KMS-11 (cell line): ENCODE results near the gene PPP3CB.

ENCODE experiments used
- H2AFZ ChIP-seq: fragments of 200-600 bp; sonication (generic); 2 replicates; pipeline ENCODE4 v1.6.1; 2016; ENCODE audit warnings: antibody characterized with exemption, mixed run types, low read depth
- H3K27ac ChIP-seq: fragments of 200-600 bp; sonication (generic); 2 replicates; pipeline ENCODE4 v1.6.1; 2016; ENCODE audit warnings: mild to moderate bottlenecking, mixed run types
- H3K27me3 ChIP-seq: fragments of 200-600 bp; sonication (generic); 2 replicates; pipeline ENCODE4 v1.6.1; 2017; ENCODE audit warnings: mild to moderate bottlenecking, low read depth, mixed run types, moderate library complexity; ENCODE audit not compliant: insufficient read depth
- H3K36me3 ChIP-seq: fragments of 200-600 bp; sonication (generic); 2 replicates; pipeline ENCODE4 v1.6.1; 2017; ENCODE audit warnings: mild to moderate bottlenecking, mixed run types; ENCODE audit not compliant: insufficient read depth
- H3K4me1 ChIP-seq: fragments of 200-600 bp; sonication (generic); 2 replicates; pipeline ENCODE4 v1.6.1; 2016; ENCODE audit warnings: mild to moderate bottlenecking, low read depth, mixed run types; ENCODE audit not compliant: poor library complexity, severe bottlenecking
- H3K4me2 ChIP-seq: fragments of 200-600 bp; sonication (generic); 2 replicates; pipeline ENCODE4 v1.7.0; 2016; ENCODE audit warnings: mild to moderate bottlenecking, mixed run types
- H3K4me3 ChIP-seq: fragments of 200-600 bp; sonication (generic); IDR thresholded peaks from 2 replicates; pipeline ENCODE4 v1.6.1; 2017; ENCODE audit warnings: low read depth, low read length, mixed read lengths; ENCODE audit not compliant: insufficient read depth
- H3K79me2 ChIP-seq: fragments of 200-600 bp; sonication (generic); 2 replicates; pipeline ENCODE4 v1.6.1; 2016; ENCODE audit warnings: low read depth, mixed run types; ENCODE audit not compliant: insufficient read depth
- H3K9ac ChIP-seq: fragments of 200-600 bp; sonication (generic); 2 replicates; pipeline ENCODE4 v1.6.1; 2016; ENCODE audit warnings: mild to moderate bottlenecking, mixed run types
- H4K20me1 ChIP-seq: fragments of 200-600 bp; sonication (generic); 2 replicates; pipeline ENCODE4 v1.6.1; 2016; ENCODE audit warnings: mild to moderate bottlenecking, mixed run types; ENCODE audit not compliant: insufficient read depth
- CTCF ChIP-seq: fragments of 200-600 bp; sonication (generic); conservative IDR thresholded peaks from 2 replicates; pipeline ENCODE4 v1.6.1; 2017; ENCODE audit warnings: low read depth, mild to moderate bottlenecking, antibody characterized with exemption, low read length, moderate library complexity, mixed read lengths

Gene PPP3CB

GRCh38 chr10:73446926-73447325 is 48.9 kb downstream of the PPP3CB start:
- Histone ChIP-seq H3K27me3 (no peaks in the 10 kb centered on the region), H3K79me2 (no peaks in the 10 kb centered on the region), H2AFZ (no peak overlapping the region), H3K4me3 (no peak overlapping the region), H3K27ac (no peak overlapping the region), H3K36me3 (no peaks in the 10 kb centered on the region), H3K4me1 (no peaks in the 10 kb centered on the region), H3K9ac (no peak overlapping the region), H3K4me2 (no peak overlapping the region), H4K20me1 (no peaks in the 10 kb centered on the region)
- TF ChIP-seq CTCF: no peak

DNA sequence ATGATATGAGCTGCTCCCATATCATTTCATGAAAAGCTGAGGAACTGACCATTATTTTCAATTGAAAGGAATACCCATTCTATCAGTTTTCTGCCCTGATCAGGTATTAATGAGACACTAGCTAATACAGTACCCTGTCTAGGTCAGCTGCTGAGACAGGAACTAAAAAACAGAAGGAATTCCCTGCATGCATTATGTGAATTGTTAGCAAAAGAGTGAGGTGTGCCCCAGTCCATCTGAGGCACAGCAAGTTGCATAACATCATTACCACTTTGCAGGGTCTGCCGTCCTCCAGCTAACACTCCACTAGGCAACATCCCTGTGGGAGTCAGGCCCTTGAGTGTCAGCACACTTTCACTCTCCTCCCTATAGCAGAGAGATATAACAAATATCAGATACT is 51.4 kb downstream of the PPP3CB start:
- TF ChIP-seq CTCF: no peak
- H3K4me3 ChIP-seq: no peak overlapping the region
- no peaks in the 10 kb centered on the region for H3K36me3 ChIP-seq
- H3K27ac ChIP-seq: no peak overlapping the region
- no peaks in the 10 kb centered on the region for H4K20me1 ChIP-seq
- H3K4me1 ChIP-seq: no peaks in the 10 kb centered on the region
- H3K27me3 ChIP-seq: no peaks in the 10 kb centered on the region
- H3K79me2 ChIP-seq: no peaks in the 10 kb centered on the region
- no peak overlapping the region for H3K4me2 ChIP-seq
- no peak overlapping the region for H2AFZ ChIP-seq
- no peak overlapping the region for H3K9ac ChIP-seq

DNA sequence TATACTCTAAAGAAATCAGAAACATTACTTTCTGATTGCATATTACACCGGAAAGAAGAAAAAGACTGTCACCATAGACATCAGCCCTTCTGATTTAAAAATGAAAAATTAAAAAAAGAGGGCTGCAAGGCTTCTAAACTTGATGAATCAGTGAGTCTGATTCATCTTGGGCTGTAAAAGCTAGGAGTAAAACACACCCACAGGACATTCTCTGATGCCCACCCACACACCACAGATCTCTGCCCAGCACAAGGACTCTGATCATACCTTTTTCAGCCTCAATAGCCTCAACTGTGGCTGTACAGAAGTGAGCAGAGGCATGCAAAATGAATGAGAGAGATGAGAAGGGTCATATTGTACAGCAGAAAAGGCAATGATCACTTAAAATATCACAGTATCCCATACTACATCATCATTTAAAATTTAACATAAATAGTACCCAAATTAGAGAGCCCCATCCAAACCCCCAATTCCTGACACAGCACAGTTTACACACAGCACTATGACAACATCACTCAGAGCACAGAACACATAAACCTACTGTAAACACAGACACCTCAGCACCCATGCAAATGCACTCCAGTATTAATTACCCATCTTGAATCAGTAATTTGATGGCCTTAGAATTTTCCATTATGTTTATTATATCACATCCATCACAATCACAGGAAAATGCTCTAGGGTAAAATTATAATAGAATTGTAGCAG is 56.1 kb downstream of the PPP3CB start:
- Histone ChIP-seq H3K27ac (no peak overlapping the region), H3K4me3 (no peak overlapping the region), H3K4me2 (no peak overlapping the region), H3K9ac (no peak overlapping the region), H3K36me3 (no peaks in the 10 kb centered on the region), H3K79me2 (no peaks in the 10 kb centered on the region), H3K4me1 (no peaks in the 10 kb centered on the region), H3K27me3 (no peaks in the 10 kb centered on the region), H2AFZ (no peak overlapping the region), H4K20me1 (no peaks in the 10 kb centered on the region)
- no peak for TF ChIP-seq CTCF

GRCh38 chr10:73439055-73439454 is 56.8 kb downstream of the PPP3CB start:
- Histone ChIP-seq H3K4me1 (no peaks in the 10 kb centered on the region), H3K4me2 (no peak overlapping the region), H3K9ac (no peak overlapping the region), H3K4me3 (no peak overlapping the region), H3K27me3 (no peaks in the 10 kb centered on the region), H3K79me2 (no peaks in the 10 kb centered on the region), H4K20me1 (no peaks in the 10 kb centered on the region), H3K27ac (no peak overlapping the region), H3K36me3 (no peaks in the 10 kb centered on the region), H2AFZ (no peak overlapping the region)
- no peak for TF ChIP-seq CTCF
